Lower leg skin (tissue), 3 donors: ENCODE measurements around the gene ZSWIM3.

Experiments
- POLR2A ChIP-seq, 2 donors: fragments of 450-650 bp; IDR thresholded peaks; one replicate each; pipeline ENCODE4 v1.6.1; 2016 to 2017; ENCODE audit warnings: antibody characterized with exemption in 2 of 2, mild to moderate bottlenecking in 1 of 2, moderate library complexity in 1 of 2
- TF ChIP-seq, protein P1 (sequence below), 3 donors: fragments of 450-650 bp; IDR thresholded peaks; one replicate each; pipeline ENCODE4 v1.5.1; 2016; ENCODE audit warnings: antibody characterized with exemption in 3 of 3, mild to moderate bottlenecking in 3 of 3, moderate library complexity in 2 of 3

DNA sequence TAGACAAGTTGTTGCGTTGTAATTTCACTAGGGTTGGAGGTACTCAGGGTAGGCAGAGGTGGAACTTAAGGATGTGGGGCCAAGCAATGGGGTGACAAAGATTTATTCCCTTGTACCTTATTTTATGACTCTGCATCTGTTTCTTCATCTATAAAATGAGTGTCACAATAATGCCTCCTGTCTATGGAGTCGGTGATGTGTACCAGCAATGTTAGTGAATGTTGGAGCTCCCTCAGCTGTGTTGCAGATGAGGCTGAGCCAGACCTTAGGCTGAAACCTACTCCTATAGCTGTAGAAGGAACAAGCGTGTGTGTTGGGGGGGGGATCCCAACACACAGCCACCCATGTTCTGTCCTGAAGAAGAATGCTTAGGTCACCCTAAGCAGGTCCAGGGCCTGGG is 40.5 kb upstream of the ZSWIM3 start:
- no peak for TF ChIP-seq POLR2A (IDR thresholded peaks at IDR 0.05)
- TF ChIP-seq, protein P1, sequence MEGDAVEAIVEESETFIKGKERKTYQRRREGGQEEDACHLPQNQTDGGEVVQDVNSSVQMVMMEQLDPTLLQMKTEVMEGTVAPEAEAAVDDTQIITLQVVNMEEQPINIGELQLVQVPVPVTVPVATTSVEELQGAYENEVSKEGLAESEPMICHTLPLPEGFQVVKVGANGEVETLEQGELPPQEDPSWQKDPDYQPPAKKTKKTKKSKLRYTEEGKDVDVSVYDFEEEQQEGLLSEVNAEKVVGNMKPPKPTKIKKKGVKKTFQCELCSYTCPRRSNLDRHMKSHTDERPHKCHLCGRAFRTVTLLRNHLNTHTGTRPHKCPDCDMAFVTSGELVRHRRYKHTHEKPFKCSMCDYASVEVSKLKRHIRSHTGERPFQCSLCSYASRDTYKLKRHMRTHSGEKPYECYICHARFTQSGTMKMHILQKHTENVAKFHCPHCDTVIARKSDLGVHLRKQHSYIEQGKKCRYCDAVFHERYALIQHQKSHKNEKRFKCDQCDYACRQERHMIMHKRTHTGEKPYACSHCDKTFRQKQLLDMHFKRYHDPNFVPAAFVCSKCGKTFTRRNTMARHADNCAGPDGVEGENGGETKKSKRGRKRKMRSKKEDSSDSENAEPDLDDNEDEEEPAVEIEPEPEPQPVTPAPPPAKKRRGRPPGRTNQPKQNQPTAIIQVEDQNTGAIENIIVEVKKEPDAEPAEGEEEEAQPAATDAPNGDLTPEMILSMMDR (IDR thresholded peaks at IDR 0.05) = no peak
